ENCODE measurements around the gene SPDYC. TPM values are rescaled to one million over a fixed set of nuclear protein-coding genes. Genes with fewer than 3 reads are reported as not detected.

Gene SPDYC
- total and polyA plus RNA-seq, 2 experiments from 2014 or later, result not detected

GRCh38 chr11:65163684-65164083 is 6.3 kb upstream of the SPDYC start:
- Histone ChIP-seq H3K27me3 (no peaks in the 10 kb centered on the region), H3K9me2 (replicated peaks; ENCODE audit: insufficient read depth) (no peaks in the 10 kb centered on the region), H2AFZ (no peak overlapping the region), H3K4me1 (ENCODE audit: insufficient read depth) (no peaks in the 10 kb centered on the region), H3K36me3 (replicated peaks; ENCODE audit: insufficient read depth, low read depth) (no peaks in the 10 kb centered on the region), H3K79me2 (no peaks in the 10 kb centered on the region), H3K27ac (no peak overlapping the region), H4K20me1 (ENCODE audit: insufficient read depth, poor library complexity, severe bottlenecking) (no peaks in the 10 kb centered on the region), H3K4me3 (no peak overlapping the region), H3K9me3 (ENCODE audit: low read depth) (no peaks in the 10 kb centered on the region), H3K4me2 (no peak overlapping the region)
- no peak for DNase-seq (ENCODE audit: low spot score)
- whole genome bisulfite sequencing (ENCODE audit: low lambda C conversion rate, missing lambda C conversion rate), result 67% methylated on average over 2 of the region's 2 CpGs
- TF ChIP-seq EZH2phosphoT487 (IDR thresholded peaks at IDR 0.05; ENCODE audit: low read depth, severe bottlenecking, unreplicated experiment) (no peak), EZH2 (IDR thresholded peaks at IDR 0.05; ENCODE audit: borderline replicate concordance) (no peak), CTCF (IDR thresholded peaks at IDR 0.05; ENCODE audit: poor library complexity) (no peak)

GRCh38 chr11:65165410-65166317 is 4.4 kb upstream of the SPDYC start:
- TF ChIP-seq CTCF (IDR thresholded peaks at IDR 0.05; ENCODE audit: poor library complexity) (no peak), EZH2phosphoT487 (IDR thresholded peaks at IDR 0.05; ENCODE audit: low read depth, severe bottlenecking, unreplicated experiment) (no peak), EZH2 (IDR thresholded peaks at IDR 0.05; ENCODE audit: borderline replicate concordance) (no peak)
- H3K9me2 ChIP-seq (replicated peaks; ENCODE audit: insufficient read depth), result no peaks in the 10 kb centered on the region
- no peak overlapping the region for H3K27ac ChIP-seq
- 76% methylated on average over 31 of the region's 31 CpGs for WGBS (ENCODE audit: low lambda C conversion rate, missing lambda C conversion rate)
- H3K4me1 ChIP-seq (ENCODE audit: insufficient read depth), result no peaks in the 10 kb centered on the region
- H3K4me3 ChIP-seq, result no peak overlapping the region
- no peak overlapping the region for H2AFZ ChIP-seq
- no peaks in the 10 kb centered on the region for H3K36me3 ChIP-seq (replicated peaks; ENCODE audit: insufficient read depth, low read depth)
- H3K79me2 ChIP-seq, result no peaks in the 10 kb centered on the region
- H3K9me3 ChIP-seq (ENCODE audit: low read depth), result no peaks in the 10 kb centered on the region
- H4K20me1 ChIP-seq (ENCODE audit: insufficient read depth, poor library complexity, severe bottlenecking), result no peaks in the 10 kb centered on the region
- no peaks in the 10 kb centered on the region for H3K27me3 ChIP-seq
- DNase-seq (ENCODE audit: low spot score), result no peak
- H3K4me2 ChIP-seq, result no peak overlapping the region

- no peaks in the 10 kb centered on the region for H3K36me3 ChIP-seq (replicated peaks; ENCODE audit: insufficient read depth, low read depth)
- H3K9me2 ChIP-seq (replicated peaks; ENCODE audit: insufficient read depth), result no peaks in the 10 kb centered on the region
- H3K4me1 ChIP-seq (ENCODE audit: insufficient read depth), result no peaks in the 10 kb centered on the region
- H3K27me3 ChIP-seq, result no peaks in the 10 kb centered on the region
- H4K20me1 ChIP-seq (ENCODE audit: insufficient read depth, poor library complexity, severe bottlenecking), result no peaks in the 10 kb centered on the region
- 97% methylated on average over 3 of the region's 3 CpGs for WGBS (ENCODE audit: low lambda C conversion rate, missing lambda C conversion rate)
- no peak overlapping the region for H3K4me3 ChIP-seq
- DNase-seq (ENCODE audit: low spot score), result no peak
- H3K27ac ChIP-seq, result no peak overlapping the region
- H2AFZ ChIP-seq, result no peak overlapping the region
- H3K4me2 ChIP-seq, result no peak overlapping the region
- no peaks in the 10 kb centered on the region for H3K79me2 ChIP-seq
- TF ChIP-seq CTCF (IDR thresholded peaks at IDR 0.05; ENCODE audit: poor library complexity), result no peak
- no peak for TF ChIP-seq EZH2 (IDR thresholded peaks at IDR 0.05; ENCODE audit: borderline replicate concordance)
- no peak for TF ChIP-seq EZH2phosphoT487 (IDR thresholded peaks at IDR 0.05; ENCODE audit: low read depth, severe bottlenecking, unreplicated experiment)
- no peaks in the 10 kb centered on the region for H3K9me3 ChIP-seq (ENCODE audit: low read depth)
Observed at GRCh38 chr11:65166893-65167292, 3.1 kb upstream of the SPDYC start.

Data from hepatocyte (in vitro differentiated cells).